HepG2 (cell line): ENCODE data around the gene WASF1. TPM values are rescaled to one million over a fixed set of nuclear protein-coding genes. Genes with fewer than 3 reads are reported as not detected.

Experiments
- ATF7-NPFF ChIP-seq: sonication (generic); formaldehyde crosslinking; IDR thresholded peaks from 2 replicates; pipeline ENCODE4 v1.8.1; 2023; ENCODE audit warnings: mild to moderate bottlenecking, low read depth, missing genetic modification reagents, moderate library complexity
- CHD4 ChIP-seq: fragments of 200-600 bp; sonication (generic); IDR thresholded peaks from 2 replicates; pipeline ENCODE4 v1.7.0; 2017; ENCODE audit warnings: mild to moderate bottlenecking, low read length, borderline replicate concordance
- CREB1 ChIP-seq, 2 experiments: fragments of 450-650 bp in 1 of 2; IDR thresholded peaks; 2 replicates each; pipeline ENCODE4 v1.6.1; 2016 to 2017; ENCODE audit warnings: control low read depth in 1 of 2, mild to moderate bottlenecking in 1 of 2, missing compliant biosample characterization in 1 of 2, missing genetic modification characterization in 1 of 2
- CTCF ChIP-seq: sonication (generic); formaldehyde crosslinking; IDR thresholded peaks from 2 replicates; pipeline ENCODE4 v1.5.0; 2020; ENCODE audit warnings: mild to moderate bottlenecking, missing genetic modification reagents, moderate library complexity
- EP300 ChIP-seq, 3 experiments: sonication (generic) in 1 of 3; formaldehyde crosslinking in 1 of 3; IDR thresholded peaks; 2 replicates each; pipeline versions ENCODE4 v1.5.1 to v1.6.1; 2011 to 2020; ENCODE audit warnings: low read depth in 2 of 3, low read length in 2 of 3, borderline replicate concordance in 1 of 3, improper control_type of control experiment in 1 of 3, mild to moderate bottlenecking in 1 of 3, missing genetic modification reagents in 1 of 3, moderate library complexity in 1 of 3
- GPN1 ChIP-seq: sonication (generic); formaldehyde crosslinking; IDR thresholded peaks from 2 replicates; pipeline ENCODE4 v1.5.1; 2020; ENCODE audit warnings: missing genetic modification reagents, borderline replicate concordance
- KLF12 ChIP-seq: sonication (generic); formaldehyde crosslinking; IDR thresholded peaks from 2 replicates; pipeline ENCODE4 v1.4.0; 2020; ENCODE audit warnings: missing genetic modification reagents, borderline replicate concordance
- KLF16 ChIP-seq, 2 experiments: sonication (generic) in 1 of 2; formaldehyde crosslinking in 1 of 2; IDR thresholded peaks; 2 replicates each; pipeline versions ENCODE4 v1.6.1 to v1.8.0; 2016 to 2023; ENCODE audit warnings: missing genetic modification reagents in 2 of 2, missing compliant biosample characterization in 1 of 2
- KMT2A ChIP-seq: sonication (generic); formaldehyde crosslinking; IDR thresholded peaks from 2 replicates; pipeline ENCODE4 v1.4.0; 2020; ENCODE audit warnings: missing genetic modification reagents
- MAFK ChIP-seq, 2 experiments: IDR thresholded peaks in 1 of 2; conservative IDR thresholded peaks in 1 of 2; 2 replicates each; pipeline ENCODE4 v1.6.1; 2011; ENCODE audit warnings: improper control_type of control experiment in 2 of 2, low read length in 2 of 2
- NCOA2 ChIP-seq: sonication (generic); formaldehyde crosslinking; IDR thresholded peaks from 2 replicates; pipeline ENCODE4 v1.8.0; 2022; ENCODE audit warnings: inconsistent platforms
- NFKBIZ ChIP-seq: IDR thresholded peaks from 2 replicates; pipeline ENCODE4 v1.6.1; 2018; ENCODE audit warnings: missing genetic modification reagents, missing compliant biosample characterization
- POLR2G ChIP-seq: fragments of 200-400 bp; formaldehyde crosslinking; IDR thresholded peaks from 2 replicates; pipeline ENCODE4 v1.6.1; 2018; ENCODE audit warnings: mild to moderate bottlenecking, low read depth, low read length, moderate library complexity
- SKI ChIP-seq: fragments of 450-650 bp; IDR thresholded peaks from one replicate; pipeline ENCODE4 v1.6.1; 2018; ENCODE audit warnings: mild to moderate bottlenecking; ENCODE audit not compliant: partially characterized antibody
- SRY ChIP-seq: sonication (generic); formaldehyde crosslinking; IDR thresholded peaks from 2 replicates; pipeline ENCODE4 v1.8.0; 2022; ENCODE audit warnings: mild to moderate bottlenecking, missing genetic modification reagents
- ZBTB3 ChIP-seq: sonication (generic); formaldehyde crosslinking; IDR thresholded peaks from 2 replicates; pipeline ENCODE4 v1.4.0; 2020; ENCODE audit warnings: low read depth, mild to moderate bottlenecking, moderate library complexity, missing genetic modification reagents, borderline replicate concordance
- ZFP36L1 ChIP-seq: sonication (generic); formaldehyde crosslinking; IDR thresholded peaks from 2 replicates; pipeline ENCODE4 v1.8.0; 2022; ENCODE audit warnings: mild to moderate bottlenecking, missing genetic modification reagents, moderate library complexity
- ZNF136 ChIP-seq: sonication (generic); formaldehyde crosslinking; IDR thresholded peaks from 2 replicates; pipeline ENCODE4 v1.8.1; 2022; ENCODE audit warnings: low read depth, mild to moderate bottlenecking, moderate library complexity, missing genetic modification reagents
- ZNF3 ChIP-seq: IDR thresholded peaks from 2 replicates; pipeline ENCODE4 v1.7.0; 2017; ENCODE audit warnings: inconsistent platforms
- ZNF501 ChIP-seq: sonication (generic); formaldehyde crosslinking; IDR thresholded peaks from 2 replicates; pipeline ENCODE4 v1.5.1; 2020; ENCODE audit warnings: mild to moderate bottlenecking, moderate library complexity, missing genetic modification reagents
- ZNF546 ChIP-seq: sonication (generic); formaldehyde crosslinking; conservative IDR thresholded peaks from 2 replicates; pipeline ENCODE4 v1.8.1; 2023; ENCODE audit warnings: mild to moderate bottlenecking, missing genetic modification reagents
- ZNF563 ChIP-seq: sonication (generic); formaldehyde crosslinking; IDR thresholded peaks from 2 replicates; pipeline ENCODE4 v1.8.0; 2022; ENCODE audit warnings: mild to moderate bottlenecking, moderate library complexity, missing genetic modification reagents
- ZNF749 ChIP-seq: sonication (generic); formaldehyde crosslinking; IDR thresholded peaks from 2 replicates; pipeline ENCODE4 v1.8.0; 2022; ENCODE audit warnings: mild to moderate bottlenecking, missing genetic modification reagents, moderate library complexity, borderline replicate concordance
- polyA plus RNA-seq, 8 experiments: library from polyadenylated mRNA; depleted of rRNA in 3 of 8; stranded (reverse) in 7 of 8; unstranded in 1 of 8; fragments of >200 nt; fragmentation: Illumina TruSeq in 4 of 8; extraction: Trizol in 4 of 8; gene quantifications; 2 replicates each; pipeline versions ENCODE4 v1.2.1 to v1.2.3, GENCODE V29; 2011 to 2016; ENCODE audit warnings: low read depth in 4 of 8, missing spikeins in 1 of 8, mixed read lengths in 1 of 8; ENCODE audit not compliant: insufficient read depth in 1 of 8
- total RNA-seq, 5 experiments: library from RNA; depleted of rRNA; stranded (reverse); fragments of >200 nt; fragmentation: Illumina TruSeq; extraction: Trizol; gene quantifications; 2 replicates each; pipeline ENCODE4 v1.2.3, GENCODE V29; 2016; ENCODE audit warnings: low read depth in 1 of 5
- TF ChIP-seq, protein P1 (sequence below): IDR thresholded peaks from 2 replicates; pipeline ENCODE4 v1.6.1; 2016; ENCODE audit warnings: mild to moderate bottlenecking, missing biosample characterization, missing genetic modification reagents

Gene WASF1
- total and polyA plus RNA-seq, 2 of the 13 experiments (the other 11 are each of a cell fraction or from before 2014, with no cell fraction given), result 8.5 to 17.3 TPM

DNA sequence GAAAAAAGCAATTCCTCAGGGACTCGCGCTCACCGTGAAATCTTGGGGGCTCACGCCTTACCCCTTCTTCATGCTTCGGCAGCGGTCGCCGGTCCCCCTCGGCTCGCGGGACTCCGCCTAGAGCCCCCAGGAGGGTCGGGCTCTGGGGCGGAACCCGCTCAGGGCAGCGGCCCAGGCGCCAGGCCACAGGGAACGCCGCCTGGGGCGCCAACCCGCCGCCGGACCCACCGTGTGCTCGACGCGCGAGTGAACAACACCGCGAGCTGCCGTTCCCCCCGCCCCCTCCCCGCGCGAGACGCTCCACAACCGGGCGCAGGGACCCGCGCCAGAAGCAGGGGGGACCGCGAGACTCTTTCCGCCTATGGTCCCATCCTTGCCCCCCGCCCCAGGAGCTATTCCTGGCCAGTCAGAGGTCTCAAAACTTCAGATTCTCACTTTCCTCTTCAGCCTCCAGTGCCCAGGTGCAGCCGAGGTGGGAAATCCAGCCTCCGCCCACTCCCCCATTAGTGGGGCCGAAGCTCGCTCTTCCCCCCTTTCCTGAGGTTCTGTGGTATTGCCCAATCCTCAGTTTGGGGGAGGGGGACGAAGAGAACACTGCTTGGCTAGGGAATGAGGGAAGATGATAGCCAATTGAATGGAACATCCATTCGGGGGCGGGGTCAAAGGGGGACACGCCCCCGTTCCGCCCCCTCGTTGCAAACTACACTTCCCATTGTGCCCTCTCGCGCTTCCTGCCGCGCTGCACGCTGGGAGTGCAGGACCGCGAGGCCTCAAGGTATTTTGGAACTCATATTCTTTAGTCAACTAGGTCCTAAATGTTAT lies at the start of gene WASF1 (continued):
- TF ChIP-seq MAFK (conservative IDR thresholded peaks at IDR 0.05 in 1 of 2, IDR thresholded peaks at IDR 0.05 in 1 of 2; ENCODE audit: low read length in 2 of 2), result no peak
- TF ChIP-seq KLF16 (CRISPR knock-in tag; IDR thresholded peaks at IDR 0.05), result 0 out of 4 replicates have a peak, but pooled peaks of 1 of the 2 experiments have one; percentile 10
- no peak for TF ChIP-seq NFKBIZ (CRISPR knock-in tag)
- 0 out of 2 replicates have a peak, but pooled peaks have one; percentile 51 for TF ChIP-seq ZBTB3 (CRISPR knock-in tag)
- TF ChIP-seq ZNF3 (CRISPR knock-in tag), result no peak
- TF ChIP-seq CHD4, result no peak; the same call in 1 of the 2 replicates
- no peak for TF ChIP-seq SRY (CRISPR knock-in tag)
- peak; percentile 64; the same call in 1 of the 2 replicates for TF ChIP-seq ZFP36L1 (CRISPR knock-in tag)
- peak; percentile 59 for TF ChIP-seq ZNF501 (CRISPR knock-in tag)
- TF ChIP-seq, protein P1, sequence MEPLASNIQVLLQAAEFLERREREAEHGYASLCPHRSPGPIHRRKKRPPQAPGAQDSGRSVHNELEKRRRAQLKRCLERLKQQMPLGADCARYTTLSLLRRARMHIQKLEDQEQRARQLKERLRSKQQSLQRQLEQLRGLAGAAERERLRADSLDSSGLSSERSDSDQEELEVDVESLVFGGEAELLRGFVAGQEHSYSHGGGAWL (CRISPR knock-in tag), result no peak
- no peak for TF ChIP-seq GPN1 (CRISPR knock-in tag)
- peak; percentile 39; the same call in 1 of the 2 replicates for TF ChIP-seq CREB1 (IDR thresholded peaks at IDR 0.05)
- TF ChIP-seq CREB1 (CRISPR knock-in tag; IDR thresholded peaks at IDR 0.05), result peak; percentile 87
- TF ChIP-seq ZNF749, result peak; percentile 40; the same call in 1 of the 2 replicates
- TF ChIP-seq KLF12 (CRISPR knock-in tag), result peak; percentile 84; the same call in 1 of the 2 replicates
- TF ChIP-seq ZNF546 (CRISPR knock-in tag), result peak; percentile 82
- TF ChIP-seq KMT2A (CRISPR knock-in tag), result no peak; the same call in 1 of the 2 replicates
- no peak for TF ChIP-seq SKI
- 0 out of 2 replicates have a peak, but pooled peaks have one; percentile 21 for TF ChIP-seq CTCF
- no peak; the same call in 1 of the 2 replicates for TF ChIP-seq NCOA2 (CRISPR knock-in tag)
- 0 out of 2 replicates have a peak, but pooled peaks have one; percentile 71 for TF ChIP-seq ZNF563
- TF ChIP-seq EP300 (IDR thresholded peaks at IDR 0.05; ENCODE audit: low read depth in 2 of 2, low read length in 2 of 2), result no peak
- 0 out of 2 replicates have a peak, but pooled peaks have one; percentile 42 for TF ChIP-seq EP300 (CRISPR knock-in tag; IDR thresholded peaks at IDR 0.05; ENCODE audit: borderline replicate concordance)
- no peak for TF ChIP-seq ZNF136 (CRISPR knock-in tag)
- peak; percentile 59; the same call in 1 of the 2 replicates for TF ChIP-seq ATF7-NPFF (CRISPR knock-in tag)
- TF ChIP-seq POLR2G, result peak; percentile 54
